Right lobe of liver (tissue), 4 donors: ENCODE data around the gene GUCY2D.

Experiments
- CTCF ChIP-seq, 4 donors: fragments of 200-600 bp in 3 of 4; fragments of 450-650 bp in 1 of 4; IDR thresholded peaks; one replicate each; pipeline versions ENCODE4 v1.5.1 to v1.8.0; 2016 to 2022; ENCODE audit warnings: antibody characterized with exemption in 4 of 4, mild to moderate bottlenecking in 2 of 4
- POLR2A ChIP-seq: fragments of 450-650 bp; IDR thresholded peaks from one replicate; pipeline ENCODE4 v1.6.1; 2017; ENCODE audit warnings: antibody characterized with exemption, mild to moderate bottlenecking
- donor health status: DM: no; HTN: no; CAD: no.
- donor health status: DM: no; HTN: no; CAD: no.
- donor health status: DM: no; HTN: yes; CAD: no.

GRCh38 chr17:7969433-7969832 is 33.0 kb upstream of the GUCY2D start:
- no peak for TF ChIP-seq CTCF (IDR thresholded peaks at IDR 0.05)
- no peak for TF ChIP-seq POLR2A
